SK-N-MC (cell line): ENCODE data around the gene PHF2.

Source experiments
- EZH2 ChIP-seq: fragments of 200-600 bp; sonication (generic); IDR thresholded peaks from one replicate; pipeline ENCODE4 v1.6.1; 2017; ENCODE audit warnings: antibody characterized with exemption
- FOXP2 ChIP-seq: optimal IDR thresholded peaks from 2 replicates; pipeline ENCODE3; 2011; ENCODE audit warnings: mild to moderate bottlenecking, moderate library complexity; ENCODE audit not compliant: insufficient read depth; ENCODE audit errors: extremely low read length, control extremely low read depth
- POLR2AphosphoS5 ChIP-seq: IDR thresholded peaks from 2 replicates; pipeline ENCODE4 v1.6.1; 2012; ENCODE audit warnings: mild to moderate bottlenecking, low read depth, low read length, borderline replicate concordance

DNA sequence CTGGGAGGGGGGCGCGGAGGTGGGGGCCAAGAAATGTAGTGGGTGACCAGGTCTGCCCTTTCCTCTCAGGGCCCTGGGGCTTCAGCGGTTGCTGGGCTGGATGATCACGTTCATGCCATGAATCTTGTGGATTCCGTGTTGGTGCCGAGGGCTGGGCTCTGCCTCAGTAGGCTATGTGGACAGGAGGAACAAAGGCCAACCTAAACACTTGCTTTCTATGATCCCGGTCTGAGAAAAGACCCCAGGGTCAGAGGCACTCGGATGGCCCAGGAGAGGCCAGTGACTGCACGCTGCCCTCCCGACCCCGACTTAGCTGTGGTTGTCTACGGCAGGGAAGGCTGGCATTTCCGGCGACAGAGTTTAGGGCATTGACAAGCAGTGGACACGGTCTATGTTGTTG lies 26.6 kb downstream of the PHF2 start:
- TF ChIP-seq EZH2 (no peak), POLR2AphosphoS5 (no peak), FOXP2 (no peak)
